DMS114 treated with DMSO at 0.1 percent for 48 hours (cell line): Measurements from ENCODE around the gene RCVRN.

Experiments
- DNase-seq: peaks from one replicate; lab custom pipeline; 2025; ENCODE audit not compliant: unreplicated experiment; lab: John Stamatoyannopoulos, UW

RCVRN gene

DNA sequence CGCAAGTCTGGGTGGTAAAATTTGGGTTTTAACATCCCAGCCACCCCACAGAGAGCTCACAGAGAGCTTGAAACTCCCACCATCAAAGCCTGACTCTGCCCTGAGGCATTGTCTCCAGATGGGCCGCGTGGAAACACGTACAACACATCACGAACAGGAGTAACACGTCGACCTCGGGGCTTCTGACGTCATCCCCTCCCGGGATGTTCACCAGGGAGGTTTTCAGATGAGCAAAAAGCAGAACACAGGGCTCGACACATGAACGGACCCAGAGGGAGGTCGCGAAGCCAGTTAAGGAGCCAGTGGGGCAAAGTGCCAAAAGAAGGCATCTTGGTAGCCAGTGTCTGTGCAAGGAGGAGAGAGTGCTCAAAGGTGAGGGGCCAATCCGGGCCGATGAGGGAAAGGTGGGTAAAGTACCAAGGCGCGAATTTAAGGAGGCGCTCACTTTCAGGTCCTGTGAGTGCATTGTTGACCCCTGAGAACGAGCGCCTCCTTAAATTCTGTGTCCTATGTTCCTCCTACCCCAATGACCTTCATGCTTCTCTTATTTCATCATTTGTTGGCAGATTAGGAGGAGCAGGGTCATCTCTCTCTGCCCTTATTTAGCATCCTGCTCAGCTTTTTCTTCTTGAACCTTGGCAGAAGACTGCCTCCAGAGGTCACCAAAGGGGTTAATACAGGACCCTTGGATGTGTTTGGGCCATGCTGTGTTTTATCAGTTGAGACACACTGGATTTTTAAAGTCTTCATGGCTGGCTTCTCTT, 5.6 kb downstream of the RCVRN start:
- DNase-seq, result no peak

DNA sequence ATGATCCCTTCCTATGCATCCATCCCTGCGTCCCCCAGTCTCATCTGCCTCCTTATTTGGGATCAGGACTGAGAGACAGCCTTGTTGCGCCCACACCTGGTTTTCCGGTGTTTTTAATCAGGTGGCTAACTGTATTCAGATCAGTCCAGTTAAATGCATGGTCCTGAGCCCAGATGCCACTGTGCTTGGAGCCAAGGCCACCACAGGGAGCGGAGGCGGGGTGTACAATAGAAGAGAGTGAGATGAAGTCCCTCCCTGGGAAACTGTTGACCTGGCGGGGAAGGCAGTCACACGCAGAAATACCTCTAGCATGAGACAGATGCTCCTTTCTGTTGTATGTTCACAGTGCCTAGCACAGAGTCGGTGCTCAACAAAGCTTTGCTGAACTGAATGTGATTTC, 6.3 kb downstream of the RCVRN start:
- DNase-seq, result no peak

DNA sequence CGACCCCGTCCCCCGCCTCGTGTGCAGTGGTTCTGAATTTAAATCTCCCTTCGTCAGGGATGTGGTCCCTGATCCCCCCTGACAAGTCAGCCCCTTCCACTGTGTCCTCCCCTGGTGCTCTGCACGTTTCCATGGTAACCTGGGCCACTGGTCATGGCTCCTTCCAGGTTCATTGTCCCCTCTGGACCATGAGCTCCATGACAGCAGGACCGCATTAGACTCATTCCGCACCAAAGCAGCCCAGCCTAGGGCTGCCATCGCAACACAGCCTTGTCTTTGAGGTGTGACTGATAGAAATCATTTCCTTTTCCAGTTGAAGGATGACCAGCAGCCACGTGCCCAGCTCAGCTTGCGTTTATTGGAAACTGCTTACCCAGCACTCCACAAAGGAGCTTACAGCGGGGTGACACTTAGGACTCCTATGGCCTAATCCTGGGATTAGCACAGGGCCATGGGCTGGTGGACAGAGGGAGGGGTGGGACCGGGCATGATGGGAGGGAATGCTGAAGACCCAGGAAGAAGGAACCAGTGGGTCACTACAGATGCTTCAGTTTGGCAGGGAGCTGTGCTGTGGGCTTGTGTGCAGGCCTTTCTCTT, 7.6 kb downstream of the RCVRN start:
- no peak for DNase-seq

DNA sequence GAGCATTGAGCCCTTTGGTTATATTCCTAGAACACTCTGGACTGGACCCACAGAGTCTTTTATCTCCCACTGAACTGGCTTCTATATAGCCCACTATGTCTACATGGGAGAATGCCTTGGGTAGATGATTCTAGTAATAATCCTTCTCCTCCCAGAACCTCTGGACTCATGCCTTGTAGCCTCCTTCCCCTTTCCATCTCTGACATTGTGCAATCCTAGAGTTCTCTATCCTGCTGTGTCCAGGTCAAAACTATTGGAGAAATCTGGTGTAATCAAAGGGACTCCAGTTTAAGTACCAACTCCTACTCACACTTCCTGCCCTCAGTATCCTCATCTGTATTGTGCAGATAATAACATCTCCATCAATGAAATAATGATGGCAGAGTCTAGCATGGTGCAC, 9.1 kb downstream of the RCVRN start:
- no peak for DNase-seq

DNA sequence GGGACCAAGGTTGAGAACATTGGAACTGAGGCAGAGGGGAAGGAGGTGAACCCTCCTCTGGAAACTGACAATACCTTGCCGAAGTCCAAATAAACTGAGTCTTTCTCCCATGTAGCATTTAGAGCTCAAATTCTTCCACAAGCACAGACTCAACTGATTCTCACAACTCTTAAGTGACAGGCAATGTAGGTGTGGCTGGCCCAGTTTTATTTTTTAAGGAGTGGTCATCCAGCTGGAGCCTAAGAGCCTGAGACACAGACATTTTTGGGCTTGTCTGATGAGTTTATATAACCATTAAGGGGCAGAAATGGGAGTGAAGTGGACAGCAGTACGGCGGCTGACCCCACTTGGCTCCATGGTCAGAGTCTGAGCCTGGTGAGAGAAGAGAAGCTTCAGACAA, 10.8 kb downstream of the RCVRN start:
- DNase-seq, result no peak

DNA sequence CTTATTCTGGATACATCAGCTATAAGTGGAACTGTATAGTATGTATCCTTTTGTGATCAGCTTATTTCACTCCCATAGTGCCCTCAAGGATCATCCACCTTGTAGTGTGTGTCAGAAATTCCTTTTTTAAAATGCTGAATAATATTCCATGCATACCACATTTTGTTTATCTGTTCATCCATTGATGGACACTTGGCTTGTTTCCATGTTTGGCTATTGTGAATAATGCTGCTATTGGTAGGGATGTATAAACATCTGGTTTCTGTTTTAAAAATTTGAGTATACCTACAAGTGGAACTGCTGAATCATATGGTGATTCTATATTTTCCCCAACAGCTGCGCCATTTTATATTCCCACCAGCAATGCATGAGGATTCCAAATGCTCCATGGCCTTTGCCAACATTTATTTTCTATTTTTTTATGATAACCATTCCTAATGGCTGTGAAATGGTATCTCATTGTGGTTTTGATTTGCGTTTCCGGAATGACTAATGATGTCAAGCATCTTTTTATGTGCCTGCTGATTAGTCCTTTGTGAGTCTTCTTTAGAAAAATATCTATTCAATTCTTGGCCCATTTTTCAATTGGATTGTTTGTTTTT, 11.6 kb downstream of the RCVRN start:
- no peak for DNase-seq

DNA sequence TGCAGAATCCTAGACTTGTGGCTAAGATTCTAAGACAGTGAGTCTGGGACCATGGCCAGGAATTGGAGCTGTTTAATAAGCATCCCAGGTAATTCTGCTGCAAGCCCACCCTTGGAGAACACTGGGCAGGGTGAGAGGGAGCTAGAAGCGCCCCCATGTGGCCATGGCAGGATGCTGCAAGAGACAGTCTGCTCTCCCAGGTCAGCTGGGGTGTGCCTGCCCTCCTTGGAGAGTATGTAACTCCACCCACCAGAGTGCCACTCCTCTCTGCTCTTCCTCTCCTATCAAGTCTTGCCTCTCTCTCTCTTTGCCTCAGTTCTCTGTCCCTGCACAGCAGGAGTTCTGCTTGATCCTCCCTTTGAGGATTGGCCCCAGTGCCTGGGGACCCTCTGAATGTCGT, 14.9 kb downstream of the RCVRN start:
- no peak for DNase-seq

DNA sequence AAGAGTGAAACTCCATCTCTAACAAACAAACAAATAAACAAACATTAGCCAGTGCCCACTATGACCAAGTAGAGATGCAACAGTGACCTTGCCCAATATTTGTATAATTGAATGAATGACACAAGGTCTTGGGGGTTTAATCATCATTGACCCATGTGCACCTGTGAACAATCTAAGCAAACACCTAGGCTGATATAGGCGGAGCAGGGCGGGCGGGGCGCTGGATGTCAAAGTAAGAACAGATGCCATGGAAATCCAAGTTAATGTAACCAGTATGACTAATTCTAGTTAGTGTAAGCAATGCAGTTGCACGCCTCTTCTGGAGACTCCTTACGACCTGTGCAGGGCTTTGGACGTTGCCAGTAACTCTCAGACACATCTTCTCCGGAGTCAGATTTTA, 17.6 kb downstream of the RCVRN start:
- no peak for DNase-seq

DNA sequence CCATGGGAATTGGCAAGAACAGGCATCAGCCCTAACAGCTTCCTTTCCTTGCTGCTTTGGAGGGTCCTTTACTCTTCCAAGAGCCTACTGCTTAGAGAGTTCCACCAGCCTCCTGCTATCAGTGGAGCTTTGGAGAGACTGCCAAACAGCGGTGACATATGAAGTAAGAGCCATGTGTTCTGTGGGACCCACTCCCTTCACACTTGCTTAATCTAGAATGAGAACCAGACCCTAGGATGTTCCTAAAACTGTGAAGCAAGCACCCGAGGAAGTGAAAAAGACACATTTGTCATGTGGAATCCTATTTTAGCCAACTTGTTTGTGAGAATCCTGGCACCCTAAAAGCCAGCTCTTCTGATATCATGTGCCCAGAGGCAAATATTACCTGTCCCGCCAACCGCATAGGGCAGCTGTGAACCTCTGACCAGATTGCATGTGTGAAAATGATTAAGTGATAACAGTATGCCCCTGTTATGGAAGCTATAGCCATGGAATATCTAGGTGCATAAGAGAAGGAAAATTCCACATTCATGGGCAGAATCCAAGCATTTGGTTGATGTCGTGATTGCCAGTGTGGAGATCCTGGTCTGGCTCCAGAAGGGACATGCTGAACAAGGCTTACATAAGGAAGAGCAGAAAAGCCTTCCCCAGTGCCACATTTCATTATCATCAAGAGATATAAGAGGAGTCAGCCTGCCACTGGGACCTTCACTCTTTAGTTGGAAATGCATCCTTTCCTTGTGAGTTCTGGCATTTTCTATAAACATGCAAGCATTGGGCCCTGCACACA, 18.7 kb downstream of the RCVRN start:
- no peak for DNase-seq

DNA sequence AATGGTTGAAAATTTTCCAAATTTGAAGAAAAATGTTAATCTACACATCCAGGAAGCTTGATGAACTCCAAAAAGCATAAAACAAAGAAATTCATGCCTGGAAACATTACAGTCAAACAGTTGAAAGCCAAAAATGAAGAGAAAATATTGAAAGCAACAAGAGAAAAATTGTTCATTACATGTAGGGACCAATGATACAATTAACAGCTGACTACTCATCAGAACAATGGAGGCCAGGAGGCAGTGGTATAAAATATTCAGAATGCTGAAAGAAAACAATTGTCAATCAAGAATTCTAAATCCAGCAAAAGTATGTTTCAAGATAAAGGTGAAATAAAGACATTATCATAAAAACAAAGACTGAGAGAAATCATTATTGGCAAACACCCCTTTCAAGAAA, 21.6 kb downstream of the RCVRN start:
- DNase-seq, result no peak

DNA sequence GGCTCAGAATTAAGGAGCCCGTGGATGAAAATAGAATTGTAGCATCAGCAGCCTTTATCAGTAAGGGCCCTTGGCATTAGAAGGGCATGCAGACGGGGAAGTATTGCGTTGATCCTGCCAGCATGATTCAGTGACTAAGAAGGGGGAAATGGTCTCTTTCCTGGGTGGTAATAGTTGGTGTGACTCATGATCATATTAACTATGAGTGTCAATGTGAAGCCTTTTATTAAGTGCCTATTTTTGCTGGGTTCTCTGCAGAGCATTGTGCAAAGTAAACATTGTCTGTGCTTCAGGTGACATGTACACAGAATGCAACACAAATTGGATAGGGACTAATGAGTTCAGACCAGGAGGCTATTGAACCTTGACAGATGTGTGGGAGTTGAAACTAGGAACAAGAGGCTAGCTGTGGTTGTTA, 24.5 kb downstream of the RCVRN start:
- no peak for DNase-seq

DNA sequence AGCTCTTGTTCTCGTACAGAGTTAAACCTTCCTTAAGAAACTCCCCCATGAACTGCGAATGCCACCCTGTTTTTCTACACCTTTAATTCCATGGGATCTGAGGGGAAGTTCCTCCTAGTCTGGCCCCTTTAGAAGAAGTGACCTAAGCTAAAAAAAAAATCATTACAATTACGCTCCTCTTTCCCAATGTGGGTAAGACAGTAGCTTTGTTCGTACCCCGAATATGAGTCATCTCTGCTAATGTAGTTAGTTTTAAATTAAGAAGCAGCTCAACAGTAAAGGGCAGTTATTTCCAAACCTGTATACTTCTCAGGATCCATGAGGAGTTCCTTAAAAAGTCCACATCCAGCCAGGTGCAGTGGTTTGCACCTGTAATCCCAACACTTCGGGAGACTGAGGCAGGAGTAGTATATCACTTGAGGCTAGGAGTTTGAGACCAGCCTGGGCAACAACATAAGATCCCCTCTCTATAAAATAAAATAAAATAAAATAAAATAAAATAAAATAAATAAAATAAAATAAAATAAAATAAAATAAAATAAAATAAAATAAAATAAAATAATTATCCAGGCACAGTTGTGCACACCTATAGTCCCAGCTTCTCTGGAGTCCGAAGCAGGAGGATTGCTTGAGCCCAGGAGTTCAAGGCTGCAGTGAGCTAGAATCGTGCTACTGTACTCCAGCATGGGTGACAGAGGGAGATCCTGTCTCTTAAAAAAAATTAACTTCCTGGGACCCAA, 26.1 kb downstream of the RCVRN start:
- no peak for DNase-seq

DNA sequence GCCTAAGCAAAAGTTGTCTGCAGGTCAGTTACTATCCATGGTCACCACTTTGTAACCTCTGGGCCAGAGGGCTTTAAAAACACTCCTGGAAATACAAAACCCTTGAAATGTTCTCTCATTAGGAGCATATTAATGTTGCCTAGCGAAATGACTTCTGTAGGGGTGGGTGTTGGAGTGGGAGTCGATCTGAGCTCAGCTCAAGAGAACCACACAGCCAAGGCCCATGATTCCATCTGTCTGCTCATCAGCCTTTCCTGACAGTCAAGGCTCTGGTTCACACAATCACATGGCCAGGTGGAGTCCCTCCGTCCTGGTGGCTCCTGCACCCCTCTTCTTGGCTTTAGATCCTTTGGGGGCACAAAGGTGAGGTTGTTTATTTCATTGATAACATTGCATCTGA, 26.7 kb downstream of the RCVRN start:
- DNase-seq, result no peak

DNA sequence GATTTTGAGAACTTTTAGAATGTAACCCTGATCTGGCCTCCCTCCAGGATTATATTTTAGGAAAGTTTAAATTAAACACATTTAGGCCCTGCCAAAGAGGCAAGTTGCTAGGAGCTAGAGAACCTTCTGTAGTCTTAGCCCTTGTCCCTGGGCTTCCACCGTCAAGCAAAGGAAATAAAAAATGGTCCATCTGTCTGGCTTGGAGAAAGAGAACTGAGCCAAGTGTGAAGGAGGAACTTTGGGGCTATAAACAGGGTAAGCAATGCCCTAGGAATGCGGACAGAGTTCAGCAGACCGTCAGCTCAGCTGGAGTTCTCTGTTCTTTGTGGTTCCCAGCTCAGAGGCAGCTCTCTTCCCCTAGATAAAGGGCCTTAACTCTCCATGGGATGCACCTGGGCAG, 29.6 kb downstream of the RCVRN start:
- no peak for DNase-seq

DNA sequence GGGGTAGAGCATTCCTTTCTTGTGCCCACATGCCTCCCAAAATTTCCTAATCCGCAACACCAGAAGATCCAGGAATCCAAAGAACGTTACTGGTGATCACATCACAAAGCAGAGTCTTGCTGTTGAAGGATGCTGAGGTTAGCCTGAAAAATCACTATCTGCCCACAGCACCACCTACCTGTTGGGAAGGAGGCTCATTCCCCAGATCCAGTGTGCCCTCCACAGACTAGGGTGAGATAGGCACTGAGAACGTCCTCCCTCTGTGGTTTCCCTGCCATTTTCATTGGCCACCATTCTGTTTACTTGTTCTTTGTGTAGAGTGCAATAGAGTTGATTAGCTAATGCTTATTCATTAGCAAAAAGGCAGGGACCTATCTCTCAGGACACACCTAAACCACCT, 30.3 kb downstream of the RCVRN start:
- no peak for DNase-seq

DNA sequence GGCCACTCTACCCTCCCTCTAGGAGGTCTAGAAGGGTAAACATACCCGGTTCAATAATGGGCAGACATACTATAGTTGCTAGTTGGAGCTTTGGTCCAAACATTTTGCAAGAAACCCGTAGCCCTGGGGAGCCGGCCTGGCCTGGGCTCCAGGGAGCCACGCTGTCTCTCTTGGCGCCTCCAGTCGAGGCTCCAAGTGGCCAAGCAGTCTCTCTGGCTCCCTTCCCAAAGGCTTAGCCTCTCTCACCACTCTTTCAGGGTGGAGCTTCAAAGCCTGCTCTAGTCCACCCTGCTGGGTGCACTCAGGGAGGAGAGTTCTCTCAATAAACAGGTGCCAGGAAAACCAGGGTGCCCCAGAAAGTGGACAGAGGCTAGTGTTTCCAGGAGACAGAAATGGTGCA, 32.2 kb downstream of the RCVRN start:
- no peak for DNase-seq

DNA sequence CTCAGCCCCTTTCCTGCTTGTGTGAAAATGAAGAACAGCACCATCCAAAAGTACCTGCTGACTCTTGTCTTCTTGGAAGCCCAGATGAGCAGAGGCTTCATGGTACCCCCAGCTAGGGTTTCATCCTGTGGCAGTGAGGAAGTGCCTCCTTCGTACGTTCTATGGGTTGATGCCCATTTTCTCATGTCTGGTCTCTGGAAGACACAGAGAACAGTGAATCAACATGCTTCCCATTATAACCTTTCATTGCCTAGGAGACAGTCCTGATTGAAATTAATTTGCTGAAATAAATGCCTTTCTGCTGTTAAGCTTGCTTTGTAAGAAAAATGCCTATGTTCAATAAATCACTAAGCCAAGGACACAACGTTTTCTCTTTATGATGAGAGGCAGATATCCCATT, 36.5 kb downstream of the RCVRN start:
- DNase-seq, result no peak

DNA sequence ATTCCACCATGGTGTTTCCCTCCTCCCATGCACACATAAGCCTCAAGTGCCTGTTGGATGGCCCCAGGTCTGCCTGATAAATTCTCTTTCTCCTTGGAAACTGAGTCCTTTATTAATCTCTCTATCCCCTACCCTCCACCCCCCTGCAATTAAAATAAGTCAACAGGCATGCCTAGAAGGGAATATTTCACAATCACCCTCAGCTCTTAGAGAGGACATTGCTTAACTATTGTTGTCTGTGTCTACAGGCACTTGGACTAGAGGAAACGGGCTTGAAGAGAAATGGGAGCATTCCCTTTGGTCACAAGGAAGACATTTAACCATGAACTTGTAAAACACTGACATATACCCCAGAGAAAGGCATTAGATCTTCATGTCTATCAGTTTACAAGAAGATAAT, 39.5 kb downstream of the RCVRN start:
- DNase-seq, result no peak

DNA sequence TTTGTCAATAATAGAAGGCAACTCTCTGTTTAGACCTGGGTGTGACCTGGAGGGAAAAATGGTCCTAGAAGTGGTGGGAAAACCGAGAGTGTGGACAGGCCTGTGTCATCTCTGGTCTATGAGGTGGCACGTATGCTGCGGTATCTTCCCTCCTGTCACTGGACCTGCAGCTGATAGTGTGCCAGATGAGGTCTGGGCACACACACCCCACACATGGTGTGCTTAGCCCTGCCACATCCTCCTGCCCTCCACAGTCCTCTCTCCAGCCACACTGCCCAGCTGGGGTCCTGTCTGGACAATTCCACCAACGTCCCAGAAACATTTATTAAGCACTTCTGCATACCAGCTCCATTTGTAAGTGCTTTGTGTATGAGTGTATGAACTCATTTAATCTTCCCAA, 42.1 kb downstream of the RCVRN start:
- no peak for DNase-seq

DNA sequence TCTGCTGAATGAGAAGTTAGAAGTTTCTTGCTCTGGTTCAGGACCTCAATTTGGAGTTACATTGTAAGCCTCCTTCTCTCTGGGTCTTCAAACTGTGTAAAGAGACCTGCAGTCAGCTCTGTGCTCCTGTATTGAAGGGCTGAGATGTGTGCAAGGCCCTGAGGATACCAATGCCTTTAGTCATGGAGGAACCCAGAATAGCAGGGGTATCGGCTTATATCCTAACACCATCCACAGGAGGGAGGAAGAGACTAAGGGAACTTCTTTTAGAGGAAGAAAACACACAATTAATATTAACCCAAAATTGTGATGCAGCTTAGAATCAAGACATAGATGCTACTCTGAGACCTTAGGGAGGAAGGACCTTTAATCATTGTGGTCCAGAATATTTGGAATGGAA, 42.9 kb downstream of the RCVRN start:
- no peak for DNase-seq

DNA sequence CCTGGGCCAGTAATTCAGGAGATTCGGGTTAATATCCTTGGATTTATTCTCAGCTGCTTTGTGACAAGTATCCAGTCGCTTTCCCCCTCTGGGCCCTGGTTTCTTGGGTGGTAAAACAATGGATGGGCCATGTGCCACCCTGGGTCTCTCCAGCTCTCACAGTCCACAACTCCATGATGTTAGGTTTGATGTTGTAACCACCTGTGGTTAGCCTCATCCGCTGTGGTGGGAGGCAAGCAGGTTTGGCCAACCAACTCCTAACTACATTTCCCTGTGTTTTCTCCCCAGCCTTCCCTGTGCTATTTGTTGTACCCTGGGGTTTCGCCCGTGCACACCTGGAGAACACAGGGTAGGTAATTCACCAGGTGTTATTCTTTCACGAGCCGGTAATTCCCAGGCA, 44.2 kb downstream of the RCVRN start:
- DNase-seq, result no peak
